ENCODE measurements around the gene SNX8. TPM values are rescaled to one million over a fixed set of nuclear protein-coding genes. Genes with fewer than 3 reads are reported as not detected.

The SNX8 gene
- total and polyA plus RNA-seq, 2 of the 4 experiments (the other 2 are of a cell fraction): 7.7 to 55.9 TPM

DNA sequence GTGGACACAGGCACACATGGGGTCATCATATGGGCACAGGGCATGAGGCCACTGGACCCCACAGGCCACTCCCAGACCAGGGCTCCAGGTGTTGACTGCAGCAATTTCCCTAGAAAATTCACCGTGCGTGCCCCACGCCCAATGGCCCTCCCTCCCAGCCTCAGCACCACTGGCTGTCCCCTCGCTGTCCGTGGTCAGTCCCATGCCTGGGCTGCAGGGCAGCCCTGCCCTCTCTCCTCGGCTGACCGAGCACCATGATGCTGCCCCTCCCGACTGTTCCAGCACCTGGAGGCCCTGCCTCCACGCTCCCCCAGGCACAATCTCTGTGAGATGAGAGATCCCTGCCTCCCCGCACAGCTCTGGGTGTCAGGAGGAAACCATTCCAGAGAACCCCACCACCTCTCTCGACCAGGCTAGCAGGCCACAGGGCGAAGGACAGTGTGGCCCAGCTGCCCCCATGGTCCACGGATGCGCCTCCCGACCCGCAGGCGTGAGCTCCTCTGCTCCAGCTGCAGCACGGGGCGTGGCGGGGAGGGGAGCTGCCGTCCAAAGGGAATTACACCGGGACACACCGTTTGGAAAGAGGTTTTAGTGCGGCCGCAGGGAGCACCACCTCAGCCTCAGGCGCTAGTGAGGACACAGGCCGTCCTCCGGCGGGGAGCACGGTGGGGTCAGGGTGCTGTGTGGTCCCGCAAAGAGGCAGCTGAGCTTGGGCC, 59.7 kb downstream of the SNX8 start:
- BruUV-seq (replicated peaks): no TSS peak
- Histone ChIP-seq H3K79me1 (ENCODE audit: low read depth in 1 of 2, low read length in 2 of 2) (peaks cover 0 to 25% of the 10 kb centered on the region in 2 experiments; a peak in 2 of 4 replicates), H2AK9ac (replicated peaks; ENCODE audit: low read depth, low read length, poor library complexity) (no peak overlapping the region), H3K4ac (ENCODE audit: low read depth, low read length) (no peak overlapping the region), H2BK15ac (ENCODE audit: low read depth, low read length) (no peak overlapping the region), H4K91ac (ENCODE audit: insufficient read depth, low read depth, low read length) (no peak overlapping the region), H3K23ac (ENCODE audit: low read depth, low read length) (no peak overlapping the region), H3K4me1 (ENCODE audit: control insufficient read depth, insufficient read depth, low read length) (peaks cover 6% of the 10 kb centered on the region), H3K27ac (ENCODE audit: insufficient read depth, low read length) (no peak overlapping the region), H3K4me3 (ENCODE audit: insufficient read depth, low read depth, low read length) (no peak overlapping the region), H2BK5ac (ENCODE audit: low read depth, low read length, poor library complexity, severe bottlenecking) (no peak overlapping the region), H2AK5ac (ENCODE audit: low read depth, low read length) (no peak overlapping the region), H3K9me3 (ENCODE audit: control insufficient read depth, insufficient read depth, low read length) (no peaks in the 10 kb centered on the region), H2BK20ac (ENCODE audit: low read depth, low read length) (no peak overlapping the region), H4K5ac (ENCODE audit: low read depth, low read length) (no peak overlapping the region), H3K9ac (ENCODE audit: low read depth, low read length) (no peak overlapping the region), H3K4me2 (ENCODE audit: low read depth, low read length) (no peak overlapping the region), H3K14ac (replicated peaks; ENCODE audit: low read depth, low read length) (no peak overlapping the region), H3K9me1 (ENCODE audit: insufficient read depth, low read length) (peaks cover 10% of the 10 kb centered on the region), H2AFZ (replicated peaks; ENCODE audit: low read length, poor library complexity) (no peak overlapping the region), H3K36me3 (ENCODE audit: control insufficient read depth, insufficient read depth, low read length) (peaks cover 23% of the 10 kb centered on the region), H4K20me1 (ENCODE audit: insufficient read depth, low read length) (no peaks in the 10 kb centered on the region; the same call in 1 of the 2 replicates), H2BK120ac (ENCODE audit: low read depth, low read length) (no peak overlapping the region), H3K56ac (ENCODE audit: extremely low read depth, insufficient read depth, low read length) (no peak overlapping the region), H4K8ac (ENCODE audit: low read depth in 2 of 2, low read length in 2 of 2) (no peak overlapping the region), H3K27me3 (ENCODE audit: control insufficient read depth, insufficient read depth, low read length) (no peaks in the 10 kb centered on the region), H3K18ac (ENCODE audit: low read depth, low read length) (no peak overlapping the region)
- intact Hi-C loops (cut with micrococcal nuclease): no loop called here
- in situ Hi-C loops (cut with MboI; ENCODE audit: low sequenced_read_pairs): no loop called here
- ATAC-seq (ENCODE audit: low read depth) (no peak), DNase-seq (no peak)
- 95% methylated on average over 18 of the region's 31 CpGs; no CpG with 5 or more reads in 1 of the 2 experiments for WGBS, 2 experiments (ENCODE audit: extremely low coverage in 2 of 2, insufficient read length in 1 of 2)
- TF ChIP-seq FOS (IDR thresholded peaks at IDR 0.05; ENCODE audit: low read depth, low read length) (no peak), MAFK (IDR thresholded peaks at IDR 0.05; ENCODE audit: low read depth, low read length) (no peak), CHD1 (IDR thresholded peaks at IDR 0.05; ENCODE audit: low read depth, low read length) (no peak), ELK1 (IDR thresholded peaks at IDR 0.05; ENCODE audit: borderline replicate concordance, low read depth, low read length) (no peak), CEBPB (IDR thresholded peaks at IDR 0.05; ENCODE audit: low read depth, low read length) (no peak), NFE2L2 (IDR thresholded peaks at IDR 0.05; ENCODE audit: low read depth, low read length) (no peak), CTCF (conservative IDR thresholded peaks at IDR 0.05; ENCODE audit: low read depth, low read length) (no peak), BHLHE40 (IDR thresholded peaks at IDR 0.05; ENCODE audit: low read depth, low read length) (no peak), SMC3 (IDR thresholded peaks at IDR 0.05; ENCODE audit: low read depth, low read length) (no peak), POLR2A (IDR thresholded peaks at IDR 0.05; ENCODE audit: low read depth, low read length) (no peak), RCOR1 (IDR thresholded peaks at IDR 0.05; ENCODE audit: insufficient replicate concordance, low read length) (no peak)
- TF ChIP-seq, protein P1, sequence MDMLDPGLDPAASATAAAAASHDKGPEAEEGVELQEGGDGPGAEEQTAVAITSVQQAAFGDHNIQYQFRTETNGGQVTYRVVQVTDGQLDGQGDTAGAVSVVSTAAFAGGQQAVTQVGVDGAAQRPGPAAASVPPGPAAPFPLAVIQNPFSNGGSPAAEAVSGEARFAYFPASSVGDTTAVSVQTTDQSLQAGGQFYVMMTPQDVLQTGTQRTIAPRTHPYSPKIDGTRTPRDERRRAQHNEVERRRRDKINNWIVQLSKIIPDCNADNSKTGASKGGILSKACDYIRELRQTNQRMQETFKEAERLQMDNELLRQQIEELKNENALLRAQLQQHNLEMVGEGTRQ (IDR thresholded peaks at IDR 0.05; ENCODE audit: low read depth, low read length): no peak
- dilution Hi-C loops (cut with HindIII; ENCODE audit: low sequenced_read_pairs, unreplicated experiment): no loop called here
- ChIA-PET POLR2A (ENCODE audit: unreplicated experiment) (no interaction called here), CTCF (no interaction called here)

Measured in IMR-90 (cell line).